GM18909 (cell line): ENCODE data around the gene CCDC110.

Experiments used
- ATAC-seq: cut with Tn5 transposase; IDR thresholded peaks from one replicate; pipeline ENCODE4 v1.9.1; 2021; ENCODE audit warnings: mild to moderate bottlenecking; ENCODE audit not compliant: unreplicated experiment, poor library complexity

Gene CCDC110

DNA sequence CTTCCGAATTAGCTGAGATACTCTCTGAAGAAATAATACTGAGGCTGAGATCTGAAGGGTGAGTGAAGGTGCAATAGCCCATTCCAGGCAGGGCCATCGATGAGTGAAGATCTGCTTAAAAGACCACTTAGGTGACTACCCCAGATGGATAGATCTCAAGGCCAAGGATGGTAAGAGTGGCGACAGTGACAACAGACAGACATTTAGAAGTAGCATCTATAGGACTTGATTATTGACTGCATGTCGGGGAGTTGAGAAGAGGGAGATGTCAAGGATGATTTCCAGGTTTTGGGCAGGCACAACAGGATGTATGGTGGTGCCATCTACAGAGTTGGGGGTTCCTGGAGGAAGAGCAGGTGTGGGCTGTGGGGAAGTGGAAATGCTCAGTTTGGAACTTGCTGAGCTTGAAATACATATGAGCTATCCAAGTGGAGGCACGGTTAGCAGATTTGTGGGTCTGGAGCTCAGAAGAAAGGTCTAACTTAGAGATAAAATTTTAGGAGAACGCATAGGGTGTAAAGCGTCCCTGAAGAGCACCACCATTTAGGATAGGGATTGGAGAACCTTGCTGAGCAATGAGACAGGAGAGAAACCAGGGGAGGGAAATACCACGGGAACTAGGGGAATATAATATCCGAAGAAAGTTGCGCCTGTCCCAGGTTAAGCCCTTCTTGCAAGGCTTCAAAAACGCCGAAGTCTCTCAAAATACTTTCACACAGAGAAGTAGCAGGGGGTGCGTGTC lies 46.5 kb downstream of the CCDC110 start:
- peak; percentile 3 for ATAC-seq

DNA sequence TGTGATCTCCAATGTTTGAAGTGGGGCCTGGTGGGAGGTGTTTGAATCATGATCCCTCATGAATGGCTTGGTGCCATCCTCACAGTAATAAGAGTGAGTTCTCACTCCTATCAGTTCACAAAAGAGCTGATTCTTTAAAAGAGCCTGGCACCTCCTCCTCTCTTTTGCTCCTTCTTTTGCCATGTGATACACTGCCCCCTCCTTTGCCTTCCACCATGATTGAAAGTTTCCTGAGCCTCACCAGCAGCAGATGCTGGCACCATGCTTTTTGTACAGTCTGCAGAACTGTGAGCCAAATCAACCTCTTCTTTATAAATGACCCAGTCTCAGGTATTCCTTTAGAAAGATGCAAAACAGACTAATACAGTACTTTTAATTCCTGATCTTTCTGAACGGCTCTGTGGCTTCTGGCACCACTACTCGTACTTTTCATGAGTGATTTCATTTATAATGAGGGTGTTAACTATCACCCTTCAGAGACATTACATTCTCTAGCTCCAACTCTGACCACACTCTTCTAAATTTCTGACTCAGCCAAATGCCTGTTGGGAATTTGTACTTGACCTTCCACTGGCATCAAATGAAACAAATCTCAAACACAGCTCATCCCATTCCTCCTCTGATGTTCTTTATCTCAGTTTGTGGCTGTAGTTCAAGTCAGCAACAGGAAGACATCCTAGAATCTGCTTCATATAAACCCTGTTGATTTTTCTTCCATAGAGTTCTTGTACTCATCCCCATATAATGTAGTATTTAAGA lies 50.0 kb downstream of the CCDC110 start:
- ATAC-seq = no peak

DNA sequence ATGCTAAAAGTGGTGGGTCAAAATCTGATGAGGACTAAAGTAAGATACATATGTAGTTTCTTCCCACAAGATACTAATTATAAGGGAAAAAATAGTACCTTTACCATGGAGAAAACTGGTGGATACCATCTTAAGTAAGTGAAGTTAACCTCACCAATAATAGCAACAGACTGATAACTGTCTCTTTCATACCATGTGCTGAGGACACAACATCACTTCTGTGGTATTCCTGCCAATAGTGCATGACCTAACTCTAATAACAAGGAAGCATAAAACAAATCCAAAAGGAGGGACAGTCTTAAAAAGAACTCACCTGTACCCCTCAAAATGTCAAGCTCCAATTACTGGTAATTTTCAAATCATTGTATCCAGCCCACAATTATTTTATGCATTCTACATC lies 54.6 kb downstream of the CCDC110 start:
- no peak for ATAC-seq

DNA sequence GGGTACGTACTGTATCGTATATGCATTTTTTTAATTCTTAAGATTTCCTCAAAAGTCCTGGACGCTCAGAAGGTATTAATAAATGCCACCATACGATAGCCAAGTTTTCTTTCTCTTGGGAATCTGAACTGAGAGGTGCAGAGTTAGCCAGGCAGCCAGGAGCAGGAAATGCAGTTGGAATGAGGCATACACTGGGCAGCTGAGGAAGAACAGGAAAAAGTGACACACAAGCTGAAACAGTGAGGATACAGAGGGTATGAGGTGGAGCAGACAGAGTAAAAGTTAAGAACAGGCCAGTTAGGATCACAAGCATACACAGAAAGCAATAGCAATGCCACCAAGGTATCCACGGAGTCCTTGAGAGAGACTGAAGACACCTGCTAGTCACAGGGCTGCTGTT lies 59.1 kb downstream of the CCDC110 start:
- ATAC-seq = no peak

DNA sequence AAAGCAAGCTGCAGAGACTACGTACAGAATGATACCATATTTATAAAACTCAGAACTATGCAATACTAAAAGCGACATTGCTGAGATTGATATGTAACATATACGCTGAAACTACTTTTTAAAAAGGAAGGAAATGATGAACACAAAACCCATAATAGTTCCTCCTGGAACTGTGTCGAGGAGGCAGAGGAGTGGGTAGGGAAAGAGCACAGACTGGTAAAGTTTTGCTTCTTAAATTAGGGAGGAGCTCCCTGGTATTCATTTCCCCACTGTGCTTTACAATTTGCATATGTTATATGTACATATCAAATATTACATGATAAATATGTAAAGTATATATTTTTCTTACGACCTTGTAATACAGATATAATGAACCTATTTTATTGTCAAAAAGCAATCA lies 59.7 kb downstream of the CCDC110 start:
- ATAC-seq = no peak

DNA sequence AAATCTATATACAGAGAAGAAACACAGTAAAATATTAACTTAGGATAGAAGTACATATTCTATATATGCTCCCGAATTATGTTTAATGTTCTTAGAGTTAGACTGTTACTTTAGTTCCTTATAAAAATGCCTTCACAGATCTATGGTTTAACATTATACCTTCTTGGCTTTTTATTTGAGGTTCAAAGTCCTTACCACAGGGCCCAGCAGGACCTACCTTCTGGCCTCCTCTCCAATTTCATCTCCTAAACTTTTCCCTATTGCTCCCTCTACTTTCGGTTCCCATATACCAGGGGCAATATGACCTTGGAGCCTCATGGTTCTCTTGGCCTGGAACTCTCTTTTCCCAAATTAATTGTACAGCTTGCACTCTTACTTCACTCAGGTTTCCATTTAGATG lies 63.1 kb downstream of the CCDC110 start:
- no peak for ATAC-seq

DNA sequence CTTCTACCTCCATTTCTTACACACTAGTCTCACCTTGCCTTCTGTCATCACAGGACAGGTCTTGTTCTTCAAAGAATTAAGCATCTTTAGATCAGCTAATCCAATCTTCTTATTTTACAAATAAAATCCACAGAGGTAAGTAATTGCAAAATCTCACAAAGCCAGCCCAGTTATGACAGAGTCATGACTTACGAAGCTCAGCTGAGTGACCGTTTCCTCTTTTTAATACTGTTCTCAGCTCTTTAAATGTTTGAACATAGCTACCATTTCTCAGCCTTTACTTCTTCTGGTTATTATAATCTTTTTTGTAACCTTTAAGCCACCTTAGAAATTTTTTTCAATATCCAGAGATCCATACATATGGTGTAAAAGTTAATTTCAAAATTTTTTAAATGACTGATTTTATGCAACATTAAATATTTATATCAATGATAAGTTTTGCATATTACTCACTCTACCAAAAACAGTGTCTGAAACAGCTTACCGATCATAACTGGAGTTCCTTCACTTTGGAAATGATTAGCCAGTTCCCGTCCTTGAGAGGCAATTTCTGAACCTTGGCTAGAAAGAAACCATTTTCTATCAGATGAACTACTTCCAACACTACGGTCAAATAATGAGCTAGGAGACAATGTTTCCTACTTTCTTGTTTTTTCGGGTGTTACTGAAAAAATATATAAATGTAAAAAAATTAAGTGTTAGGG lies 66.1 kb downstream of the CCDC110 start:
- peak; percentile 72 for ATAC-seq

DNA sequence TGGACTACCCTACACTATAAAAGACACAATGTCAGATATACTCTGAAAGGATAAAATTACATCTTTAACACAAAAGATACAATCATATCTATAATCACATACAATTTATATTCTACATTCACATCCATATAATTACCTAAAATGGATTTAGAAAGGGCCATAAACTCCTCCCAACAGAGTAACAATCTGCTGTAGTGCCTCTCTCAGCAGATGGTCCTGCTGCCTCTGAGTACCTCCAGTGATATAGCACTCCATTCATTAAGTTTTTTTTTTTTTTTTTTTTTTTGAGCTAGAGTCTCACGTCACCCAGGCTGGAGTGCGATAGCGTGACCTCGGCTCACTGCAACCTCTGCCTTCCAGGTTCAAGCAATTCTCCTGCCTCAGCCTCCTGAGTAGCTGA lies 67.5 kb downstream of the CCDC110 start:
- no peak for ATAC-seq

DNA sequence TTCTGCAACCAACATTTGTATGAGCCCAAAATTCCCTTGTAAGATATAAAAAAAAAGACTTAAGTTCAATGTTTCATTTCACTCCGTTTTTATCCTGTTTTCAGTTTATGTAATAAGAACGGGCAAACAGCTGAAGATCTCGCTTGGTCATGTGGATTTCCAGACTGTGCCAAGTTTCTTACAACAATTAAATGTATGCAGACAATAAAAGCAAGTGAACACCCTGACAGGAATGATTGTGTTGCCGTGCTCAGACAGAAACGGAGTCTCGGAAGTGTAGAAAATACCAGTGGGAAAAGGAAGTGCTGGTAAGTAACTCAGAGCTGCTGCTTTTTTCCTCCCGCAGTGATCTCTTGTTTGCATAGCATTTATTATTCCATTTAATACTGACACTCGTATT lies 72.1 kb downstream of the CCDC110 start:
- no peak for ATAC-seq

DNA sequence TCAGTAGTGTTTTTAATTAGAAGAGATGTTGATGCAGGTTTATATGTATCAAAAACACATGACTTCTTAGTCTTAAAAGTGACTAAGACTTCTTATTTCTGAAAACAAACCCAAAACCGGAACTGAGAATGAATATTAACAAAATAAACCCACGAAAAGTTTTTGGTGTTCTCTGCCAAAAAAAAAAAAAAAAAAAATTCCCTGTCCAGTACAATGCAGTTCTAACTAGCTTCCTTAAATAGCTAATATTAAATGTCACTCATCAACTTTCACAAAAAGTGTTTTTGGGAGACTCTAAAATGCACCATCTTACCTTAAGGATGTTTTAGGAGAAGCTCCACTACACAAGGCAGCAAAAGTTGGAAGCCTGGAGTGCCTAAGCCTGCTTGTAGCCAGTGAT lies 72.9 kb downstream of the CCDC110 start:
- ATAC-seq = no peak

DNA sequence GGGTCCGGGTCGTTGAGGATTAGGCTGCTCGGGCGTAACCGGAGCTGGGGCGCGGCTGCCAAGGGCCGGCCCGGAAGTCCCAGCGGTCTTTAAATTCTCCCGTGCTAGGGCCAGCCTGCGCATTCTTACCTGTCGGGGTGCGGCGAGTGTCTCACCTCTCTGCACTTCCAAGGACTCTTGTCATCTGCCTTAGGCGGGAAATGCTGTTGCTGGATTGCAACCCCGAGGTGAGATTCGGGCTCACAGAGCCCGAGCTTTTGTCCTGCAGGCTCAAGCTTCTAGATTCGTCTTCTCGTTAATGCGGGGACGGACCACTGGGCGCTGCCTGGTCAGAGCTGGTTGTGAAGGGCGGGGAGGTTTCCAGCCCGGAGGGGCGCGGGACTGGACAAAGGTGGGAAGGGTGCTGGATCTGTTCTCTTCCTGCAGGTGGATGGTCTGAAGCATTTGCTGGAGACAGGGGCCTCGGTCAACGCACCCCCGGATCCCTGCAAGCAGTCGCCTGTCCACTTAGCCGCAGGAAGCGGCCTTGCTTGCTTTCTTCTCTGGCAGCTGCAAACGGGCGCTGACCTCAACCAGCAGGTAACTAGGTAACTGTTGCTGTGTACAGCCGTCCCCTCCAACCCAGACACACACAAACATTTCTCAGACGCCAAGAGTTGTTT lies 74.7 kb downstream of the CCDC110 start, which contains the start of gene ANKRD37:
TSS of gene ANKRD37 (plus strand) at position 118 of the 662 bp plus-strand sequence. CDS start at position 201, 83 bp downstream.
- no peak for ATAC-seq

DNA sequence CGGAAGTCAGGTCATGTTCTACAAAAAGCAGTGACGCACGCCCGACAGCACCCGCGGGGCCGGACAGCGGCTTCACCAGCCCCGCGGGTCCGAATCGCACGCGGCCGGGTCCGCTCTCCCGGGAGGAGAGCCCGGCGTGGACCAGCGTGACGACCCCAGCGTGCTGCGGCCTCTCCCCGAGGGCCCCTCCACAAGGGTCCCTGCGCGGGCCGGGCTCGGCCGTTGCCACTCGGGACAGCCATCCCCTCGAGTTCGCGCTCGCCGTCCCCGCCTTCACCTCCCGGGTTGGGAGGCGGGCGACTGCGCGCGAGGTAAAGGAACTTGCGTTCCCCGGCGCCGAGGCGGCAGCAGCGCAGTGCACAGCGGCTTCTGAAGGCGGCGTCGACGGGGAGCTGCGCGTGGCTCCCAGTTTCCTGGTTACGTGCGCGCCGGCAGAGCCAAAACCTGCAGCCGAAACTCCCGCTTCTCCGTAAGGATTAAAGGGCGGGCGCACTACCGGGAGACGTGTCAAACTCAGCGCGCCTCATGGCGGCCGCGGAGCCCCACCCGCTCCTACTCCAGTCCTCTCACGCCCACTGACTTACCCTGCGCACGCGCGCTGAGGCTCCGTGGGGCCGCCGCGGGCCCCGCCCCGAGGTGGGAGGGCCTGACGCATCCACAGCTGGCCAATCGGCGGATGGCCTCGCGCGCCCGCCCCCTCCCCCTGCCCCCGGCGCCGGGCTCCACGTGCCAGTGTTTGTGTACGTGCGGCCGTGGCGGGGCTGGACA lies 75.4 kb downstream of the CCDC110 start:
- peak; percentile 79 for ATAC-seq

DNA sequence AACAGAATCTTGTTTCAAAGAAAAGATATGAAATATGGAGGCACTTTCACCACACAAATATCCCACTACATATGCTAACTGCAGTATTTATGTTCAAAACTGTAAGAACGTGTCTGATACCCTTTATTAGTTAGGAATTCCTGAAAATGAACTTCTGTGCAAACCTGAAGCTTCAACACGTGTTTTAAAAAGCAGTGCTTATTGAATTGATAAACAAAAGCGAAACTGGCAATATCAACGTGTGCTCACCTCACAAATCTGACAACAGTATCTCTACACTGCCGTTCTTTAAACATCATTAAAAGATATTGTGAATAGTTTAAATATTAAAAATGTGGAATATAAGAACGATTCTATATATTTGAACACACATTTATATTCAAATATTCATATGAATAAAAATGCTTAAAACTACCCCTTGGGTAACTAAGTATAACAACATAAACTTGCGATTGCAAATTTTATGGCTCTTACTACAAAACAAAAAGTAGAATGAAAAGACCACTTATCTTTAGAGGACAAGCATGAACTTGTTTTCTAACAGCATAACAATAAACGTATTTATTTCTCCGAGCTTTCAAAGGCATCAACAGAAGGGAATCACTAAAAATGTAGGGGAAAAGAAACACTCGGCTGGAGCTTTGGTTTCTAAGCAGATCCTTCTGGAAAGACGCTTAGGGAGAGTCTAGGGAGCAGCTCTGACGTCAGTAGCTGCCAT lies 76.1 kb downstream of the CCDC110 start, which contains the start of gene LRP2BP:
TSS of gene LRP2BP (minus strand) at position 687 of the 718 bp plus-strand sequence. CDS start 17,738 bp downstream, outside the sequence.
- ATAC-seq = no peak
